HL-60 (cell line): ENCODE results near the gene CTAGE9.

Experiments
- DNase-seq, 2 experiments: peaks; one replicate each; pipeline ENCODE4 v3.0.0-alpha.2; 2010 to 2020; ENCODE audit warnings: low read depth in 1 of 2, low spot score in 1 of 2
- H3K27ac ChIP-seq: fragments of 250-450 bp; sonication (Bioruptor Pico); replicated peaks from 2 replicates; pipeline ENCODE4 v1.5.1; 2020; ENCODE audit warnings: mild to moderate bottlenecking, moderate library complexity
- H3K27me3 ChIP-seq: fragments of 250-450 bp; sonication (Bioruptor Pico); 2 replicates; pipeline ENCODE4 v1.5.1; 2021; ENCODE audit warnings: mild to moderate bottlenecking, moderate library complexity; ENCODE audit not compliant: insufficient read depth, poor library complexity, severe bottlenecking
- H3K4me3 ChIP-seq: replicated peaks from 2 replicates; pipeline ENCODE4 v1.5.1; 2011; ENCODE audit warnings: mild to moderate bottlenecking, control low read depth, low read length; ENCODE audit not compliant: insufficient read depth
- CTCF ChIP-seq: IDR thresholded peaks from one replicate; pipeline ENCODE4 v1.5.1; 2011; ENCODE audit warnings: low read length, control low read depth, inconsistent platforms; ENCODE audit not compliant: insufficient read depth
- GABPA ChIP-seq: IDR thresholded peaks from 2 replicates; pipeline ENCODE4 v1.6.1; 2012; ENCODE audit warnings: low read depth
- POLR2AphosphoS5 ChIP-seq: IDR thresholded peaks from 2 replicates; pipeline ENCODE4 v1.6.1; 2012; ENCODE audit warnings: low read depth
- REST ChIP-seq: IDR thresholded peaks from 2 replicates; pipeline ENCODE4 v1.6.1; 2012; ENCODE audit warnings: low read depth; ENCODE audit not compliant: insufficient replicate concordance
- SPI1 ChIP-seq: IDR thresholded peaks from 2 replicates; pipeline ENCODE4 v1.6.1; 2012; ENCODE audit warnings: low read depth, mild to moderate bottlenecking, borderline replicate concordance

The CTAGE9 gene

GRCh38 chr6:131685266-131685780 lies 25.5 kb downstream of the CTAGE9 start:
- H3K4me3 ChIP-seq = no peak overlapping the region
- TF ChIP-seq CTCF (no peak), GABPA (no peak), REST (no peak), SPI1 (no peak), POLR2AphosphoS5 (no peak)
- DNase-seq = no peak
- H3K27me3 ChIP-seq = no peaks in the 10 kb centered on the region
- no peak overlapping the region for H3K27ac ChIP-seq

GRCh38 chr6:131683479-131683878 lies 27.3 kb downstream of the CTAGE9 start:
- DNase-seq = no peak
- no peaks in the 10 kb centered on the region for H3K27me3 ChIP-seq
- H3K27ac ChIP-seq = no peak overlapping the region
- no peak overlapping the region for H3K4me3 ChIP-seq
- TF ChIP-seq SPI1 (no peak), POLR2AphosphoS5 (no peak), CTCF (no peak), REST (no peak), GABPA (no peak)

- no peaks in the 10 kb centered on the region for H3K27me3 ChIP-seq
- no peak overlapping the region for H3K27ac ChIP-seq
- DNase-seq = no peak
- no peak overlapping the region for H3K4me3 ChIP-seq
- TF ChIP-seq CTCF (no peak), REST (no peak), SPI1 (no peak), GABPA (no peak)
These were observed 28.4 kb downstream of the CTAGE9 start for GRCh38 chr6:131682442-131682841.
